HG03025 (cell line): ENCODE results near the gene SLC1A6.
"Not testable (repeated sequence)": the region's sequence is repeated elsewhere in the genome, so short reads cannot be mapped to it uniquely, and the experiment has no call there.

Experiments
- ATAC-seq: cut with Tn5 transposase; IDR thresholded peaks from one replicate; pipeline ENCODE4 v1.9.1; 2021; ENCODE audit warnings: mild to moderate bottlenecking, moderate library complexity; ENCODE audit not compliant: unreplicated experiment, low FRiP score

The SLC1A6 gene

DNA sequence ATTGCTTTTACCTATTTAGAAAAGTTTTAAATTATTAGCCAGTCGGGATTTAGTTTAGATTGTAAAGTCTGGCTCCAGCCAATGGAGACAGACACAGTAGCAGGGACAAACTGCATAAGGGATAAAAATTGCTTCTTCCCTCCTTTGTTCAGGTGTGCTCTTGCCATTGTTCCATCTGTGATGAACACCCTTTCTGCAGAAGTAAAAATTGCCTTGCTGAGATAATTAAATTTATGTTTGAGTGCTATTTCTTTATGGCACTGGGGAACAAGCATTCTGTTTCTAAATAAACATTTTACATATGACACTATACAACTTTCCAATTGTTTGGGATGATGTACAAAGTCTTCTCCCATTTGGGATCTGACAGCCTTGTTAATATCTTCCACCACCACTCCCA is 20.4 kb downstream of the SLC1A6 start:
- no peak for ATAC-seq

DNA sequence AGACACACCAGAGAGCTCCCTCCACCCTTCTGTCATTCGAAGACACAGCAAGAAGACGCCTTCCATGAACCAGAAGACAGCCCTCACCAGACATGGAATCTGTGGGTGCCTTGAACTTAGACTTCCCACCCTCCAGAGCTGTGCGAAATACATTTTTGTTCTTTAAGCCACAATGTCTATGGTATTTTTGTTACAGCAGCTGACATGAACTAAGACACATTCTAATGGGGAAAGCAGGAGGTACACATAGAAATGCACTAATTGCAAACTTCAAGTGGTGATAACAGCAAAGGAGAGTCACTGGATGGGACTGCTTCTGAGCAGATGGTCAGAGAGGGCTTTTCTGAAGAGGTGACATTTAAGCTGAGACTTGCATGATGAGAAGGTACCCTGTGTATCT is 22.2 kb downstream of the SLC1A6 start:
- ATAC-seq = no peak

DNA sequence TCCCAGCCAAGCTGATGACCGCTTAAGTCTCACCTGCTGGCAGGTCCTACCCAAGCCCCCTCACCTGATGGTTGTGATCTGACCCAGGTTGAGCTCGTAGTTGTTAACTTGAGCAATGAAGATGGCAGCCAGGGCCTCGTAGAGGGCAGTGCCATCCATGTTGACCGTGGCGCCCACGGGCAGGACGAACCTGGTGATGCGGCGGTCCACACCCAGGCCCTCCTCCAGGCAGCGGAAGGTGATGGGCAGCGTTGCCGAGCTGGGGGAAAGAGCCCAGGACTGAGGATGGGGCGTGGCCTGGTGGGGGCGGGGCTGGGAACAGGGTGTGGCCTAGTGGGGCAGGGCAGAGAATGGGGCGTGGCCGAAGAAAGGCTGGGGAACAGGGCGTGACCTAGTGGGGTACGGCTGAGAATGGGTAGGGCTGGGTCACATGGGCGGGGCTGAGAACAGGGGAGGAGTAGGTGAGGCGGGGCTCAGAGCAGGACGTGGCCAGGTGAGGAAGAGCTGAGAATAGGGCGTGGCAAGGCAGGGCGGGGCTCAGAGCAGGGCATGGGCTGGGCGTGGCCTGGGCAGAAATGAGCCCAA is 25.5 kb downstream of the SLC1A6 start:
- ATAC-seq = no peak

DNA sequence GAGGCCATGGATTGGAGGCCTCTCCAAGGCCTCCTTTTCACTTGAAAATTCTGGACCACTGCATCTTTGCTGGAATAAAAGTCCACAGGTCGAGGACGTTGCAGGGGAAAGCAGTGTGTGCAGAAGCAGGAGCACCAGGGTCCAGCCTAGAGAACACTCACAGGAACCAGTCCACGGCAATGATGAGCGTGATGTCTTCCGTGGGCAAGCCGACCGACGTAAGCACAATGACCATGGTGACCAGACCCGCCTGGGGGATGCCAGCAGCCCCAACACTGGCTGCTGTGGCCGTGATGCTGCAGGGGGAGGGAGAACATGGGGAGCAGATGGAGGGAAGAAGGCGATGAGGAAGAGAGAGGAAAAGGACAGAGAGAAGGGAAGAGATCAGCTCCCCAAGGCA is 26.9 kb downstream of the SLC1A6 start:
- ATAC-seq = no peak

DNA sequence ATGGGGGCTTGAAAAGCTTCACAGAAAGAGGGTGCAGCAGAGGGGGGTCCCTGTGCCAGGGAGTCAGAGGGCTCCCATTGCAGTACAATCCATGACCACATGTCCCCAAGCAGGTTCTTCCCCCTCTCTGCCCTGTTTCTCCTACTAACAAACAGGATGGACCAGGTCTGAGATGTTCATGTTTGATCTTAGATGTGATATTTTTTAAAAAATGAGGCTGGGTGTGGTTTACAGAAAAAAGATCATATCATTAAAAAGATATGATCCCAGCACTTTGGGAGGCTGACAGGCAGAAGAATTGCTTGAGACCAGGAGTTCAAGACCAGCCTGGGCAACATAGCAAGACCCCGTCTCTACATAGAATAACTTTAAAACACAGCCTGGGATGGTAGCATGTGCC is 29.2 kb downstream of the SLC1A6 start:
- no peak for ATAC-seq

DNA sequence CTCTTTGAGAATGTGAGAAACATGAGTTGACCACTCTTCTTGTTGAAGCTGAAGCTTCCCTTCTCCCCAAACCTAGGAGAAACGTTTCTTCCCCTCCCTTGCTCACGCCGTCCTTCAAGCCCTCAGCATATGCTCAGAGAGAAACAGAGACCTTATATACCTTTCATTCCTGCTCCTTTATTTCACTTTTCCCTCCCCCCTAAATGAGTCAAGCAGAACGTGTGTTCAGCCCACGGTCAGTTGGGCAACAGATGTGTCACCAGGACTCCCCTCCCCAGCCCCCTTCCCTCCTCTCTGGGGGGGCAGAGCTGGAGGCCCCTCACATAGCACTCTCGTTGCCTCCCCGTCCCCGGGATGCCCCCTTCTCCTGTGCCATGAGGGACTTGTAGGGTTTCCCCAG is 29.8 kb downstream of the SLC1A6 start:
- ATAC-seq = no peak

DNA sequence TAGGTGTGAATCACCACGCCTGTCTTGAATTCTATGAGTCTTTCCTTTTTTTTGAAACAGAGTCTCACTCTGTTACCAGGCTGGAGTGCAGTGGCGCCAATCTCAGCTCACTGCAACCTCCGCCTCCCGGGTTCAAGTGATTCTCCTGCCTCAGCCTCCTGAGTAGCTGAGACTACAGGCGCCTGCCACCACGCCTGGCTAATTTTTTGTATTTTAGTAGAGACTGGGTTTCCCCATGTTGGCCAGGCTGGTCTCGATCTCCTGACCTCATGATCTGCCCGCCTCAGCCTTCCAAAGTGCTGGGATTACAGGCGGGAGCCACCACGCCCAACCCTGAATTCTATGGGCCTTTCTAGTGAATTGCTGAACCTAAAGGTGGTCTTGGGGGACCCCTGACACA is 30.3 kb downstream of the SLC1A6 start:
- not testable (repeated sequence) for ATAC-seq

DNA sequence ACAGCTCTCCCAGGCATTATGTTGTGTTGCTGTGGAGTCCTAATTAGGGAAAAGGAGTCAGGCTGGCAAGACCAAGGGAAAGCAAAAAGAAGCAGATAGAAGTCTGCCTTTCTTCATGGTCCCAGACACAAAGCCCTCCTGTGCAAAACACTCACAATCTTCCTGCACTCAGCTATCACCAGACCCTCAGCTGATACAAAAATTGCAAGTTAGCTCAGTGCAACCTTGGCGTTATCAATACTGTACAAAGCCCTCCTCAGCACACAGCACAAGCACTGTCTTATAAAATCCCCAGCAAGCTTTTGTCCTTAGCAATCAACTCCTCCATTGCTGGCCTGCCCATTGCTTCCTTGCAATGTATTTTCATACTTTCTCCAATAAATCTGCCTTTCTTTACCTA is 35.2 kb downstream of the SLC1A6 start:
- no peak for ATAC-seq

DNA sequence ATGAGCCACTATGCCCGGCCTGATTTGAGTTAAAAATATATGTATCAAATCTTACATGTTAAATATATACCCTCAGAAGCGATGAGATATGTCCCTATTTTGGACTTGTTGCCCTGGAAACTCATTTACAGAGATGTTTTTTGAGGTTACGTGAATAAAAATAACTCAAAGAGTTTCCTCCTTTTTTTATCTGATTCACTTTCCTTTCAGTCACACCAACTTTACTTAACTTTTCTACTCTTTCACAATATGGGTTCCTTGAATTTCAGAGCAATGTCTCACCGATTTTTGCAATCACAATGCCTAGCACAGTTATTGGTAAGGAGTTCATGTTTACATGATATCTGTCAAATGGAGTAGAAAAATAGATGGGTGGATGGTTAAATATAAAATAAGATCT is 36.1 kb downstream of the SLC1A6 start:
- ATAC-seq = no peak

DNA sequence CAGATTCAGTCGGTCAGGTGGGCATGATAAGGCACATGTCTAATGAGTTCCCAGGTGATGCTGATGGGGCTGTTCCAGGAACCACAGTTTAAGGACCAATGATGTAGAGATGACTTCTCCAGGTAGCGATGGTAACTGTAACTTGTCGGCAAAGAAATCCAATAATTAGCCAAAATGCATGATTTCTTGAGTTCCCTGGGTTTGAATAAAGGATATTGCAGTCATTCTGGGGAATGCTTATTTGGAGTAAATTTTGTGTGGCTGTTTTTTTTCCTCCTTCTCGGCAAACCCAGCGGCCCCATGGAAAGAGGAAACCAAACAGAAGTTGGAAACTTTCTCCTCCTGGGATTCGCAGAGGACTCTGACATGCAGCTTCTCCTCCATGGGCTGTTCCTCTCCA is 38.5 kb downstream of the SLC1A6 start, which contains the start of gene OR7C2:
TSS of gene OR7C2 (plus strand) at position 301 of the 400 bp plus-strand sequence. CDS start at position 301, 0 bp downstream.
- no peak for ATAC-seq

DNA sequence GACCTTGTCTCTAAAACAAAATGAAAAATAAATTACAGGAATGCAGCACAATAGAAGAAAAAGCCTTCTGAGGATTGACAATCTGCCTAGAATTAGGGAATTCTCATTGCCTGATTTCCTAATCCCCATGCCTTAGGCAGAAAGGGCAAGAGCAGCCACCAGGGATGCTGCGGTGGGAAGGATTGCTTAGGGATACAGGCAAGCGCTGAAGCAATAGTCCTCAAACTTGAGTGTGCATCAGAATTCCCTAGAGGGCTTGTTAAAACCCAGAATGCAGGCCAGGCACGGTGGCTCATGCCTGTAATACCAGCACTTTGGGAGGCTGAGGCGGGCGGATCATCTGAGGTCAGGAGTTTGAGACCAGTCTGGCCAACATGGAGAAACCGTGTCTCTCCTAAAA is 39.4 kb downstream of the SLC1A6 start:
- no peak for ATAC-seq

DNA sequence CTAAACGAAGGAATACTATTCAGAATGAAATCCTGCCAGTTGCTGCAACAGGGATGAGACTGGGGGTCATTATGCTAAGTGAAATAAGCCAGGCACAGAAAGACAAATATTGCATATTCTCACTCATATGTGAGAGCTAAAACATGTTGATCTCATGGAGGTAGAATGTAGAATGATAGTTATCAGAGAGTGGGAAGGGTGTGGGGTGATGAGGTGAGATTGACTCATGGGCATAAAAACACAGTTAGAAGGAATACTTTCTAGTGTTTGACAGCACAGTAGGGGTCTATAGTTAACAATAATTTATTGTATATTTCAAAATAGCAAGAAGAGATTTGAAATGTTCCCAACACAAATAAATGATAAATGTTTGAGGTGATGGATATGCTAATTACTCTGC is 46.2 kb downstream of the SLC1A6 start:
- no peak for ATAC-seq

DNA sequence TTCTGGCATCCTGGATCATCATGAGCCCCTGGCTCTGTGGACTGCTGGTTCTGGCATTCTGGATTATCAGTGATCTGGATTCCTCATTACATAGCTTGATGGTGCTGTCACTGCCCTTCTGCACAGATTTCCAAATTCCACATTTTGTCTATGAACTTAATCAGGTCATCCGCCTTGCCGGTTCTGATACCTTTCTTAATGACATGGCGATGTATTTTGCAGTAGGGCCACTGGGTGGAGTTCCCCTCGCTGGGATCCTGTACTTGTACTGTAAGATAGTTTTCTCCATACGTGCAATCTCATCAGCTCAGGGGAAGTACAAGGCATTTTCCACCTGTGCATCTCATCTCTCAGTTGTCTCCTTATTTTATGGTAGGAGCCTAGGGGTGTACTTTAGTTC is 62.8 kb downstream of the SLC1A6 start:
- ATAC-seq = no peak

DNA sequence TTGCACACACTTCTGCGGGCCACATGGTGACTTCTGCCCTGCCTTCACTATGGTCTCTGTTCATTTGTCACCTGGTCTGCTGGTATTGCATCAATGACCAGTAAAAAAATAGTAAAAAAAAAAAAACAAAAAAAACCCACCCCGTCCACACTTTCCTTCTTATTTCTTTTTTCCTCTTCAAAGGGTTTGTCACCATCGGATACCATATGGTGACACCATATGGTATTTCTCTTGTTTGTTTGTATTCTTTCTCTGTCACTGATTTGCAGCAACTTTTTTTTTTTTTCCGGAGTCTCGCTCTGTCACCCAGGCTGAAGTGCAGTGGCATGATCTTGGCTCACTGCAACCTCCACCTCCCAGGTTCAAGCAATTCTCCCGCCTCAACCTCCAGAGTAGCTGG is 64.5 kb downstream of the SLC1A6 start:
- no peak for ATAC-seq

DNA sequence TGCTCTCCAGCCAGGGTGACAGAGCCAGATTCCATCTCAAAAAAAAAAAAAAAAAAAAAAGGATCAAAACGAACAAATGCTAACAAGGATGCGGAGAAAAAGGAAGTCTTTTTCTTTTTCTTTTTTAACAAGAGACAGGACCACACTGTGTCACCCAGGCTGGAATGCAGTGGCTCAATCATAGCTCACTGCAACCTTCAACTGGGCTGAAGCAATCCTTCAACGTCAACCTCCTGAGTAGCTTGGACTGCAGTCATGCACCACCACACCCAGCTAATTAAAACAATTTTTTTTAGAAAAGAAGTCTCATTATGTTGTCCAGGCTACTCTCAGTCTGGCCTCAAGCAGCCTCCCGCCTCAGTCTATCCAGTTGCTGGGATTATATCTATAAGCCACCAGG is 73.0 kb downstream of the SLC1A6 start:
- ATAC-seq = no peak

DNA sequence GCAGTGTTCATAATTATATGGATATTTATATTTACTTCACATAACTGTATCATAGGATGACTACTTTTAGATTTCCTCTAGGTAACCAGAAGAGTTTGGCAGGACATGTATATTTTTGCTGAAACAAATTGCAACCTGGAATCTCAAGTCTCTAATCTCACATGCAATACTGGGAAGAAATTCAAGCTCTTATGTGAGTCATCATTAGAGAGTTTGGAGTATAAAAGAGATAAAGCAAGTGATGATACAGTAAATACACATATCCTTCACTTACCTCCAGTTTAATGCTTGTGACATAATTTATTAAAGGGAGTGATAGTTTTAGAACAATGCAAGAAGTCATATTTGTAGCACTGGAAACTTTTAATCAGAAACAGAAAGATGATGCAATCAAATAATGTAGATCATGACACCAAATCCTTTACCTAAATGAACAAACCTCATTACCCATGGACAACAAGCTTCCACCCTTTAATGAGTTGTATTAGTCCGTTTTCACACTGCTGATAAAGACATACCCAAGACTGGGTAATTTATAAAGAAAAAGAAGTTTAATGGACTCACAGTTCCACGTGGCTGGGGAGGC is 77.9 kb downstream of the SLC1A6 start:
- no peak for ATAC-seq
